GM13976 (cell line): ENCODE measurements around the gene CEMIP.

Source experiments
- DNase-seq: peaks from one replicate; pipeline ENCODE4 v3.0.0; 2012; ENCODE audit warnings: low spot score
- in situ Hi-C: fragments of 300-500 bp; cut with MboI; formaldehyde crosslinking; loops from one replicate; pipeline ENCODE4 v1.12.0; 2022; ENCODE audit warnings: low sequenced_read_pairs, mixed read lengths, inconsistent platforms; ENCODE audit not compliant: unreplicated experiment
- TF ChIP-seq, protein P1 (sequence below): IDR thresholded peaks from 2 replicates; pipeline ENCODE4 v1.5.1; 2012; ENCODE audit warnings: borderline replicate concordance, mild to moderate bottlenecking; ENCODE audit not compliant: insufficient read depth; ENCODE audit errors: extremely low read depth, missing control alignments, control extremely low read depth

The CEMIP gene

GRCh38 chr15:80733460-80733859 lies 45.7 kb upstream of the CEMIP start:
- TF ChIP-seq, protein P1, sequence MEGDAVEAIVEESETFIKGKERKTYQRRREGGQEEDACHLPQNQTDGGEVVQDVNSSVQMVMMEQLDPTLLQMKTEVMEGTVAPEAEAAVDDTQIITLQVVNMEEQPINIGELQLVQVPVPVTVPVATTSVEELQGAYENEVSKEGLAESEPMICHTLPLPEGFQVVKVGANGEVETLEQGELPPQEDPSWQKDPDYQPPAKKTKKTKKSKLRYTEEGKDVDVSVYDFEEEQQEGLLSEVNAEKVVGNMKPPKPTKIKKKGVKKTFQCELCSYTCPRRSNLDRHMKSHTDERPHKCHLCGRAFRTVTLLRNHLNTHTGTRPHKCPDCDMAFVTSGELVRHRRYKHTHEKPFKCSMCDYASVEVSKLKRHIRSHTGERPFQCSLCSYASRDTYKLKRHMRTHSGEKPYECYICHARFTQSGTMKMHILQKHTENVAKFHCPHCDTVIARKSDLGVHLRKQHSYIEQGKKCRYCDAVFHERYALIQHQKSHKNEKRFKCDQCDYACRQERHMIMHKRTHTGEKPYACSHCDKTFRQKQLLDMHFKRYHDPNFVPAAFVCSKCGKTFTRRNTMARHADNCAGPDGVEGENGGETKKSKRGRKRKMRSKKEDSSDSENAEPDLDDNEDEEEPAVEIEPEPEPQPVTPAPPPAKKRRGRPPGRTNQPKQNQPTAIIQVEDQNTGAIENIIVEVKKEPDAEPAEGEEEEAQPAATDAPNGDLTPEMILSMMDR, result no peak
- DNase-seq, result no peak
- in situ Hi-C loops, result no loop called here

- no peak for DNase-seq
- TF ChIP-seq, protein P1, result no peak
- in situ Hi-C loops, result no loop called here
Observed at GRCh38 chr15:80735344-80735743, 43.8 kb upstream of the CEMIP start.

DNA sequence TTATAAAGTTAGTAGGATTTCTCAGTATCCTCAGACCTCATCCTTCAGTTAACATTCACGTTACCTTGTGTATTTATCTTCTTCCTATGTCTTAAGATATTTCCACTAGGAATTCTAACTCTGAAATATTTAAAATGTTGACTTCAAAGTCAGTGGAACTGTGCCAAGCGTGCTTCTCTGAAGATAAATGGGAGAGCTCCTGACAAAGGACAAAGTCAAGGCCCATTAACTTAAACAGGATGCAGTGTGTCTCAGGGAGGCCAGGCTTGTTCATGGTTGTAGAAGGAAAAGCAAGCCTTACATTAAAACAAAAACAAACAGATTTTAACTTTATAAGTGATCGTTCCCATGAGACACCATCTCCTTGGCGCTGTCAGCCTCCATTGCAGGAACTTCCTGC lies 42.6 kb upstream of the CEMIP start:
- in situ Hi-C loops, result no loop called here
- no peak for DNase-seq
- TF ChIP-seq, protein P1, result no peak

GRCh38 chr15:80739919-80740318 lies 39.3 kb upstream of the CEMIP start:
- in situ Hi-C loops, result no loop called here
- TF ChIP-seq, protein P1, result no peak
- DNase-seq, result no peak

DNA sequence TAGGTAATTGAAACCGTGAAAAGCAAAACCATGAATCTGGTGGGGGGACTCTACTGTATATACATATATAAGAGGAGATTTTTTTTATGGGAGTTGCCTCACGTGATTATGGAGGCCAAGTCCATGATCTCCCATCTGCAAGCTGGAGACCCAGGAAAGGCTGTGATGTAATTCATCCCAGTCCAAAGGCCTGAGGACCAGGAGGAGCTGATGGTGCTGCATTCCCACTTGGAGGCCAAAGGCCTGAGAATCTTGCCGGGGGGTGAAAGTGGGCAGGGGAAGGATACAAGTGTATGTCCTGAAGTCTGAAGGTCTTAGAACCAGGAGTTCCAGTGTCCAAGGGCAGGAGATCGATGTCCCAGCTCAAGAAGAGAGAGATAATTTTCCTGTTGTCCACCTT lies 37.1 kb upstream of the CEMIP start:
- in situ Hi-C loops, result no loop called here
- no peak for DNase-seq
- TF ChIP-seq, protein P1, result no peak

- DNase-seq, result no peak
- in situ Hi-C loops, result no loop called here
- TF ChIP-seq, protein P1, result no peak
Observed at GRCh38 chr15:80743189-80743833, 35.9 kb upstream of the CEMIP start.

DNA sequence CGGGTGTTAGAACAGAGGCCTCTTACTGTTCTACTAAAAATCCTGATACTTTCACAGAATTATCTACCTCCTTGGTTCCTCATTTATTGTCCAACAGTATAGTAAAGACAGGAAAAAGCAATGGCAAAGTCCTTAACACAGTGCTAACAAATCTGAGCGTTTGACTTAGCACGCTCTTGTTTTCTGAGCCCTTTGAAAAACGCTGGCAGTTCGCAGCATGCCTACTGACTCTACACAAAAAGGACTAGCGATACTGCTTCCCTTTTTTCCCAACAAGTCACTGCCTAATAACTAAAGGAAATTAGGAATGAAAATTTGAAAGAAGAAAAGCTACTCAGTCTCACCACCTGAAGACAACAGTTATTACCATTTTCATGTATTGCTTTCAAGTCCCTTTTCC lies 34.8 kb upstream of the CEMIP start:
- TF ChIP-seq, protein P1, result no peak
- in situ Hi-C loops, result no loop called here
- no peak for DNase-seq
